Measurements from ENCODE around the gene CA11. TPM values are rescaled to one million over a fixed set of nuclear protein-coding genes. Genes with fewer than 3 reads are reported as not detected.
A peak's percentile ranks its signal among the peaks of the same experiment; 100 is the strongest.

CA11 gene
- total and polyA plus RNA-seq, 9 of the 15 experiments (the other 6 are each of a cell fraction or from before 2014, with no cell fraction given): 2.9 to 19.9 (median 8.3) TPM

DNA sequence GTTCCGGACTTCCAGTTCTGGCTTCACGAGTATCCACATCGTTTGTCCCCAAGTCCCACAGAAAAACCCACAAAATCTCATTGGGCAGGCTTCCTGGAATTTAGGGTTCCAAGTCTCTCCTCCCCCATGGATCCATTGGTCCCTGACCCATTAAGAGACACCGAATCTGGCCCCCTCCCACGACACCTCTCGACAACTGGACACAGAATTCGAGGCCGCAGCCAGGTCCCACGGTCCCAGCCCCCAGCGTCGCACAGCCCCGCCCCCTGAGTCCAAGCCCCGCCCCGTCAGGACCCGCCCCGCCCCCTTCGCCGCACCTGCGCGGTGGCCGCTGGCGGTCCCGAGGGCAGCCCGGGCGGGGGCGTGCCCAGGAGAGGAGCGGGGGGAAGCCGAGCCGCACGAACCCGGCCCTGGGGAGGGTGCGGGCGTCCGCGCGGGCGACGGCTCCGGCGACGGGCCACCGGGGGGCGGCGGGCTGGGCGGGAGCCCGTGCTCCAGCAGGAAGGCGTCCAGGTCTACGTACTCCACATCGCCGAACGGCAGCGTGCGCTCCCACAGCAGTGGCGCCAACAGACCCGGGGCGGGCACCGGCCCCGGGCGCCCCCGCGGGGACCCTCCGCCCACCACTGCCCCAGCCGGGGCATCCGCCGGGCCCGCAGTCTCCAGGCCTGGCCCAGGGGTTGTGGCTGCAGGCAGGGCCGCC lies 10.6 kb downstream of the CA11 start (continued):
- TF ChIP-seq, protein P1, sequence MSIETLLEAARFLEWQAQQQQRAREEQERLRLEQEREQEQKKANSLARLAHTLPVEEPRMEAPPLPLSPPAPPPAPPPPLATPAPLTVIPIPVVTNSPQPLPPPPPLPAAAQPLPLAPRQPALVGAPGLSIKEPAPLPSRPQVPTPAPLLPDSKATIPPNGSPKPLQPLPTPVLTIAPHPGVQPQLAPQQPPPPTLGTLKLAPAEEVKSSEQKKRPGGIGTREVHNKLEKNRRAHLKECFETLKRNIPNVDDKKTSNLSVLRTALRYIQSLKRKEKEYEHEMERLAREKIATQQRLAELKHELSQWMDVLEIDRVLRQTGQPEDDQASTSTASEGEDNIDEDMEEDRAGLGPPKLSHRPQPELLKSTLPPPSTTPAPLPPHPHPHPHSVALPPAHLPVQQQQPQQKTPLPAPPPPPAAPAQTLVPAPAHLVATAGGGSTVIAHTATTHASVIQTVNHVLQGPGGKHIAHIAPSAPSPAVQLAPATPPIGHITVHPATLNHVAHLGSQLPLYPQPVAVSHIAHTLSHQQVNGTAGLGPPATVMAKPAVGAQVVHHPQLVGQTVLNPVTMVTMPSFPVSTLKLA (conservative IDR thresholded peaks at IDR 0.05): peak in 1 of 2 experiments; percentile 9; a peak in 1 of 4 replicates
- TF ChIP-seq POLR2AphosphoS5 (IDR thresholded peaks at IDR 0.05; ENCODE audit: control insufficient read depth, insufficient read depth, low read depth, low read length): 0 out of 2 replicates have a peak, but pooled peaks have one; percentile 26
- peak; percentile 51 to 66; a peak in 3 of 4 replicates for TF ChIP-seq MAZ (CRISPR knock-in tag; conservative IDR thresholded peaks at IDR 0.05 in 1 of 2, IDR thresholded peaks at IDR 0.05 in 1 of 2)
- TF ChIP-seq, protein P2, sequence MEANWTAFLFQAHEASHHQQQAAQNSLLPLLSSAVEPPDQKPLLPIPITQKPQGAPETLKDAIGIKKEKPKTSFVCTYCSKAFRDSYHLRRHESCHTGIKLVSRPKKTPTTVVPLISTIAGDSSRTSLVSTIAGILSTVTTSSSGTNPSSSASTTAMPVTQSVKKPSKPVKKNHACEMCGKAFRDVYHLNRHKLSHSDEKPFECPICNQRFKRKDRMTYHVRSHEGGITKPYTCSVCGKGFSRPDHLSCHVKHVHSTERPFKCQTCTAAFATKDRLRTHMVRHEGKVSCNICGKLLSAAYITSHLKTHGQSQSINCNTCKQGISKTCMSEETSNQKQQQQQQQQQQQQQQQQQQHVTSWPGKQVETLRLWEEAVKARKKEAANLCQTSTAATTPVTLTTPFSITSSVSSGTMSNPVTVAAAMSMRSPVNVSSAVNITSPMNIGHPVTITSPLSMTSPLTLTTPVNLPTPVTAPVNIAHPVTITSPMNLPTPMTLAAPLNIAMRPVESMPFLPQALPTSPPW (CRISPR knock-in tag; IDR thresholded peaks at IDR 0.05): peak; percentile 86
- TF ChIP-seq FIP1L1 (IDR thresholded peaks at IDR 0.05; ENCODE audit: low read depth, low read length, poor library complexity, severe bottlenecking): peak; percentile 45
- no peak for TF ChIP-seq TCF7 (IDR thresholded peaks at IDR 0.05; ENCODE audit: borderline replicate concordance)
- 0 out of 4 replicates have a peak, but pooled peaks of 1 of the 2 experiments have one; percentile 16 for TF ChIP-seq TEAD1 (CRISPR knock-in tag; IDR thresholded peaks at IDR 0.05)
- TF ChIP-seq KDM5B (IDR thresholded peaks at IDR 0.05; ENCODE audit: insufficient replicate concordance, low read depth, low read length): peak; percentile 31
- peak; percentile 71 for TF ChIP-seq CXXC5 (CRISPR knock-in tag; IDR thresholded peaks at IDR 0.05)
- TF ChIP-seq SMAD4 (CRISPR knock-in tag; conservative IDR thresholded peaks at IDR 0.05): peak; percentile 31; the same call in 1 of the 2 replicates
- TF ChIP-seq NRF1 (conservative IDR thresholded peaks at IDR 0.05 in 1 of 2, IDR thresholded peaks at IDR 0.05 in 1 of 2): peak; percentile 80 to 81
- TF ChIP-seq RCOR1 (IDR thresholded peaks at IDR 0.05; ENCODE audit: borderline replicate concordance in 1 of 2, low read depth in 2 of 2, low read length in 2 of 2): peak in 1 of 2 experiments; percentile 39; a peak in 1 of 4 replicates
- TF ChIP-seq ZNF146 (CRISPR knock-in tag; IDR thresholded peaks at IDR 0.05; ENCODE audit: unreplicated experiment): no peak
- 0 out of 2 replicates have a peak, but pooled peaks have one; percentile 28 for TF ChIP-seq PHF21A (IDR thresholded peaks at IDR 0.05; ENCODE audit: borderline replicate concordance, low read depth)
- no peak for TF ChIP-seq MYC (IDR thresholded peaks at IDR 0.05; ENCODE audit: low read depth, low read length)
- no peak for TF ChIP-seq MYC (CRISPR knock-in tag; IDR thresholded peaks at IDR 0.05; ENCODE audit: borderline replicate concordance, low read depth)
- peak; percentile 72 for TF ChIP-seq TBP (optimal IDR thresholded peaks at IDR 0.05; ENCODE audit: low read depth, low read length)
- peak; percentile 62 for TF ChIP-seq POLR2B (IDR thresholded peaks at IDR 0.05; ENCODE audit: low read depth, partially characterized antibody)
- peak; percentile 56; the same call in 1 of the 2 replicates for TF ChIP-seq PHF8 (IDR thresholded peaks at IDR 0.05; ENCODE audit: borderline replicate concordance, low read length)
- TF ChIP-seq ARID2 (IDR thresholded peaks at IDR 0.05): no peak
- TF ChIP-seq HMG20A (CRISPR knock-in tag; conservative IDR thresholded peaks at IDR 0.05): no peak
- TF ChIP-seq RBM39 (optimal IDR thresholded peaks at IDR 0.05; ENCODE audit: low read depth, low read length): no peak
- peak in 1 of 2 experiments; percentile 75; a peak in 1 of 4 replicates for TF ChIP-seq NONO (IDR thresholded peaks at IDR 0.05; ENCODE audit: low read depth in 2 of 2, low read length in 1 of 2)
- TF ChIP-seq HDAC1 (IDR thresholded peaks at IDR 0.05): 0 out of 4 replicates have a peak, but pooled peaks of 1 of the 2 experiments have one; percentile 12

Data from K562 (cell line).